ENCODE data around the gene CTBP1. TPM values are rescaled to one million over a fixed set of nuclear protein-coding genes. Genes with fewer than 3 reads are reported as not detected.

CTBP1 gene
- total and polyA plus RNA-seq, 2 of the 8 experiments (the other 6 are each of a cell fraction or from before 2014, with no cell fraction given), result 128 to 185 TPM

- no peak for TF ChIP-seq CHD7 (IDR thresholded peaks at IDR 0.05; ENCODE audit: insufficient replicate concordance, low read length)
- TF ChIP-seq BACH1 (IDR thresholded peaks at IDR 0.05; ENCODE audit: low read length), result no peak
- TF ChIP-seq SAP30 (IDR thresholded peaks at IDR 0.05; ENCODE audit: insufficient read depth, insufficient replicate concordance, low read length), result no peak
- no peak for TF ChIP-seq POLR2A (IDR thresholded peaks at IDR 0.05; ENCODE audit: control extremely low read depth in 1 of 2, low read depth in 2 of 2, low read length in 2 of 2)
- no peak for TF ChIP-seq GABPA (IDR thresholded peaks at IDR 0.05; ENCODE audit: borderline replicate concordance, insufficient read depth, low read length)
- no peak for TF ChIP-seq POLR2AphosphoS5 (IDR thresholded peaks at IDR 0.05; ENCODE audit: low read depth, low read length)
- TF ChIP-seq SP1 (IDR thresholded peaks at IDR 0.05; ENCODE audit: low read depth, low read length), result no peak
- no peak for TF ChIP-seq CHD1 (IDR thresholded peaks at IDR 0.05; ENCODE audit: low read depth, low read length)
- TF ChIP-seq BCL11A (IDR thresholded peaks at IDR 0.05; ENCODE audit: low read depth in 2 of 2, low read length in 2 of 2), result no peak
- TF ChIP-seq SRF (IDR thresholded peaks at IDR 0.05; ENCODE audit: low read depth, low read length), result no peak
Observed at GRCh38 chr4:1216869-1217294, 32.0 kb downstream of the CTBP1 start (continued).
